GM11168 (cell line): ENCODE data around the gene ARNT2.
"Not testable (repeated sequence)": the region's sequence is repeated elsewhere in the genome, so short reads cannot be mapped to it uniquely, and the experiment has no call there.

Experiments
- in situ Hi-C: fragments of 300-500 bp; cut with MboI; formaldehyde crosslinking; loops from one replicate; pipeline ENCODE4 v1.12.0; 2022; ENCODE audit warnings: low sequenced_read_pairs; ENCODE audit not compliant: unreplicated experiment

The ARNT2 gene

DNA sequence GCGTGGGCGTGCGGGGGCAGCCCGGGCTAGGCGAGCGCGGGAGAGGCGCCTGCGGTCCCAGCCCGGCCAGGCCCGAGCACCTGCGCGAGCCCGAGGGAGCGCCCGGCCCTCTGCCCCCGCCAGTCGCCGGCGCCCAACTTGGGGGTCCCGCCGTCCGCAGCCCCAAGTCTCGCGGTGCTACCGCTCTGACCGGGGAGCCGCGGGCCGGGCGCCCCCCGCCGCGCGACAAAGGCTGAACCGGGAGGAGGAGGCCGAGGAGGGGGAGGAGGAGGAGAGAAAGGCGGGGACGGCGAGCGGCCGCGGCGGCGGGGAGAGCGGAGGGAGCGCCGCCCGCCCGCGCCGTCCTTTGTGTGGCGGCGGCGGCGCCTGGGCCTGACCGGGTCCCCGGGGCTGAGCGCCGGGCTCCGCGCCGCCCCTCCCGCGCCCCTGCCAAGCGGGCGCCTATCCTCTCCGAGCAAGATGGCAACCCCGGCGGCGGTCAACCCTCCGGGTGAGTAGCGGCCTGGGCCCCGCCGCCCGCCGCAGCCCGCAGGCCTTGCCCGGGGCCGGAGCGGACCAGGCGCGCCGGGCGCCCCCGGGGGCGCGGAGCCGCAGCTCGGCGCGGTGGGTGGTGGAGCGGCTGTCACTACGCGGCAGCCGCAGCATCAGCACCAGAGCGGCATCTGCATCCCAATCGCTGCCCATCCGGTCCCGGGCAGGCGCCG, at the start of gene ARNT2:
Gene ARNT2, plus strand, starts transcription at position 326 of the 704 bp plus-strand sequence. Its CDS starts 134 bp downstream, at position 460.
- in situ Hi-C loops = no loop called here

DNA sequence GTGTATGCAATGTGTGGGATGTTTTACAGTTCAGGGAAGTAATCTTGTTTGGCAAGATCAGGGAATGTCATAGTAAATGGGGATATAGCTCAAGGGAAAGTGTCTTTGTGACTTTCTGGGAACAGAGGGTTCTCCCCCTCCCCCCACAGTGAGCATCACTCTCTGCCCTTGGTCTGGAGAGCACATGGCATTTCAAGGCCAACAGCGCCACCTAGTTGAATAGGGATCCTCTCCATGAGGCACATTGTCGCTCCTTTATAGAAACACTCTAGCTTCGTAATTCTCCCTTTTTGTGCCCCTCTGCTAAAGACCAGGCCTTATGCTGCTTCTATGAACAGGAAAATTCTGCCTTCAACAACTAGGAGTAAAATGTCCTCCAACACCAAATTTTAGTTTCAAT, 37.1 kb upstream of the ARNT2 start:
- in situ Hi-C loops = no loop called here

DNA sequence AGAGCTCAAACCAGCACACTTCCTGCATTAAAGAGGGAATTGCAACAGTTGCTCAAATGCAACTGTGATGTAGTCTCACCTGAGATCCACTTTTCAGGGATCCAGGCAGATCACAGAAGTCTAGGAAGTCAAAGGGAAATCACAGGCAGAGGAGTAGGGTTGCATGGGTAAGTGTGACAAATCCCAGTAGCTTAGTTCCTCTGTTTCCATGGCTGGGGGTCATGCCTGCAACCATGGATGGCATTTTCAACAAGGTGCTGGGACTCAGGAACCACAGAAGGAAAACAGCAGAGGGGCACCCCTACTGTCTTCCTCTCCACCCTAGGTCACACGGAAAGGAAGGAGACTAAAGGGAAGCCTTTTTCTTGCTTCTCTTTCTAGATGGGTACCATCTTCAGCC, 36.5 kb upstream of the ARNT2 start:
- in situ Hi-C loops = no loop called here

DNA sequence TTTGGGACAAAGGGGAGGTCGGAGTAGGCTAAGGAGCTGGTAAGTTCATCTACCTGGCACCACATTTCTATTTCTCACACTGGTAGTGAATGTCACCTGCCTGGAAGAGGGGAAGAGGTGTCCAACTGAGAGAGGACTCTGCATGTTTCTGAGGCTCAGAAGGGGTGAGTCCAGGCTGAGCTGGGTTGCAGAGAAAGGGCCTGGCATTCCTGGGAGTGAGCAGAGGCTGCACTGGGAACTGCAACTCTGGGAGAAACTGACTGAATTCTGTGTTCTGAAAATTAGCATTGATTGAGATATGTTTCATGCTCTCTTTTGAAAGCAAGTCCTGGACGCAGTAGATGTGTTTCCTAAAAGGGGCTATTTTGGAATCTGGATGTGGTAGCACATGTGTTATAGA, 32.3 kb upstream of the ARNT2 start:
- in situ Hi-C loops = no loop called here

DNA sequence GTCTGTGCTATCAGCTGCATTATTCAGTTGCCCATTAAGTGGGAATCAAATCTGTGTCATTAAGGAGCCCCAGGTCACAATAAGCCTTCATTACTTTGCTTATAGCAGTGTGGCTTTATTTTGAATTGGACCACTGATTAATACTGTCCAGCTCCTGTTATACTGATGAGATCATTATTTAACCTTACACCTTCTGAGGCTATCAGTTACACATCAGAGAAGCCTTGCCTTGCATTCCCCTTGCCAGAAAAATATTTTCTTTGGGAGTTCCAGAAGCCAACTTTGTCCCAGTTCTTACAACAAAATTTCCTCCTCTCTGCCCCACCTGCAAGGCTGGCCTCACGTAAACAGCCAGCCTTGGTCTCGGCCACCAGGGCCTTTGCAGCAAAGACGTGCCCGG, 29.7 kb upstream of the ARNT2 start:
- in situ Hi-C loops = no loop called here

DNA sequence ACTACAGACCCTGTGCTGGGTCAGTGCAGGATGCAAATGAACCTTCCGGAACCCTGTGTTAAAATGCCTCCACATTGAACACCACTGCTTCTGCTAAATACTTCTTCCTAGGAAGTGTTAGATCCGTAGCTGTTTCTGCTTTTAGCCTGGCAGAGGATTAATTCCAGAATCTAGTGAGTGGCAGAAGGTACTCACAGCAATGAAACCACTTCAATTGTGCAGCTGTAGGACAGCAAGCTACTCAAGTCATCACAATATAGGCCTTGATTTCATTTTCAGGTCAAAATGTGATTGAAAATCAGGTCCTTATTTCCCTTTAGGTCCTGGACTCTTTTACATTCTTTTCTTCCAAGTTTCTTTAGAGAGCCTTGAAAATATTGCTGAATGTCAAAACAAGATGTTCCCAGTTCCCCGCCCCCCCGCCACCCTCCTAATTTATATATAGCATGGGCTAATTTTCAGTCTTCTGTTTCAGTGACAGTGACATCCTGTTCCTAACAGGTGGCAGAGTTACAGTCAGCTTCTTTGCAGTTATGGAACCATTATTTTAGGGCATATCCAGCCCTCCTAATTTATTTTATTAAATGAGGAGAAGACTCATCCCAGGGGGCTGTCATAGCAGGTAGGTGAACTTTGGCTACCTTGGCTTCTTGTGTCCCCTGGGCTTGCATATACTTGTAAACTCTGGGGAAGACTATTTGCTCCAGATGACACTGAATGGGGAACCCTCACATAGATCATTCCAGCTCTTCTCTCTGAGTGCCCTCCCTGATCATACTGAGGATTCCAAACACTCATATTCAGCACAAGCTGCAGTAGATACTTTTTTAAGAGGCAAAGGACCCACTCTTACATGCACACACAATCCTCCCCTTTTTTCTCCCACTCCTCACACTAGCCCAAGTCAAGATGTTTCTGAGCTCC, 28.0 kb upstream of the ARNT2 start:
- in situ Hi-C loops = no loop called here

DNA sequence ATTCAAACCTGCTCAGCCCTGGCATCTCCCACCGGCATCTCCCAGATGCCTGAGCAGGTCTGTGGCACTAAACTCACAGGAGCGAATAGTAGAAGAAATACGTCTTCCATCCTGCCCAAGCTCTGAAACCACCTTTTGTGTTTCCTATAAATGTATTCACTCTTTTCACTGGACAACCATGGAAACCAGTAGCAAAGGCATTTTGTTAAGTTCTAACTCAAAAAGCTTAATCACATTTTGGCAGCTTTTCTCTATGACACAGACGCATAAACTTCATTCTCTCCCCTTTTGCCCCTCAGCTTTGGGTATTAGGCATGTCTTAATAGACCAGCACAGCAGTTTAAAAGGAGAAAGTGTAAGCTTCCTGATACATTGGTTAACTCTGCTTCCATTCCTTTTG, 24.5 kb upstream of the ARNT2 start:
- in situ Hi-C loops = no loop called here

DNA sequence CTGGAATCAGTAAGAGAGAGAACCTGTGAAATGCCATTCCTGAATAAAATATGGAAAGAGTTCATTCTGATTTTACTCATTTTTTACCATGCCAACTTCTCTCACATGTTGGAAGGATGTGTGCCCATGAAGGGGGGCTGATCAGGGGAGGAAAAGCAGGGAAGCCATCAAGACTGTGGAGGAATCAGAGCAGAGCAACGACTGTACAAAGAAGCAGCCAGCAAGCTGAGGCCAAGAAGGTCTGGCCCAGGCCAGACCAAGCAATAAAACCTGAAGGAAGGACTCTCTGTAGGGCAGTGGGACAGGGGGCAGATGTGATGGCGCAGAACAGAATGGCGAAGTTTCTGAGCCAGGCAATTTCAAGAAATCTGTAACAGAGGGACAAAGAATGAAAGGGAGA, 24.0 kb upstream of the ARNT2 start:
- in situ Hi-C loops = no loop called here

DNA sequence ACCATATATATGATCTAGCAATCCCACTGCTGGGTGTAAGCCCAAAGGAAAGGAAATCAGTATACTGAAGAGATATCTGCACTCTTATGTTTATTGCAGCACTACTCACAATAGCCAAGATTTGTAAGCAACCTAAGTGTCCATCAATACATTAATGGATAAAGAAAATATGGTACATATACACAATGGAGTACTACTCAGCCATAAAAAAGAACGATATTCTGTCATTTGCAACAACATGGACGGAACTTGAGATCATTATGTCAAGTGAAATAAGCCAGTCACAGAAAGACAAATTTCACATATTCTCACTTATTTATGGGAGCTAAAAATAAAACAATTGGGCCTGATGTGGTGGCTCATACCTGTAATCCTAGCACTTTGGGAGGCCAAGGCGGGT, 21.9 kb upstream of the ARNT2 start:
- in situ Hi-C loops = no loop called here

DNA sequence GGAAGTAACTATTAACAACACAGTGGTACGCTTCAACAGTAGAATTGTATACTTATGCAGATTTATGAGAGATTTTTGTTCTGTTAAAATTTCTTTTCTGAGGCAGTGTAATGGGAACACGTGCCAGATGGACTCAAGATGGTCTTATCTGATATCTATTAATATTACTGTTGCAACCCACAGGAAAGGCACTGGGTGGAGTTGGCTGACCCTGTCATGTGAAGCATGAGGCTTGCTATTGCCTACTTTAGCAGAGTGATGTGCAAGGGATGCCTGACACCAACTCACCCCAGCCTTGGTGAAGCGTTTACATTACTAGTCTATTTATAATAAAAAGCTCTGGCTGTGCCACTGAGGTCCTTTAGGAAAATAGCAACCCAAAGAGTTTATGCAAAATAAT, 19.8 kb upstream of the ARNT2 start:
- in situ Hi-C loops = no loop called here

DNA sequence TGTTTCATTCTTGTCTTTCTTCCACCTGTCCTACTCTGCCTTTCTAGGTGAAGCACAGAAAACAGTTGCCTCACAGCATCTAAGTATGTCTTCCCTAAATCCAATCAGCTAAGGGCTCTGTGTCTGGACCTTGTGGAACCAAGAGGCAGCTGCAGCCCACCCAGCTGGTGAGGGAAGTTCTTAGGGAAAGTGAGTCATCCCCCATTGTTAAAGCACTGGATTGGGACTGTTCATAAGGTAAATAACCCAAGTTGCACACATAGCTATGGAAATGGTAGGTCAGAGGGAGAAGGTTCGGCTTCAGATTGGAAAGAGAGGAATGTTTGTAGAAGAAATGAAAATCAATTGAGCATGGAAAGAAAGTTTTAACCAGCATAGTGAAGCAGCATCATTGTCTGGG, 18.0 kb upstream of the ARNT2 start:
- in situ Hi-C loops = no loop called here

DNA sequence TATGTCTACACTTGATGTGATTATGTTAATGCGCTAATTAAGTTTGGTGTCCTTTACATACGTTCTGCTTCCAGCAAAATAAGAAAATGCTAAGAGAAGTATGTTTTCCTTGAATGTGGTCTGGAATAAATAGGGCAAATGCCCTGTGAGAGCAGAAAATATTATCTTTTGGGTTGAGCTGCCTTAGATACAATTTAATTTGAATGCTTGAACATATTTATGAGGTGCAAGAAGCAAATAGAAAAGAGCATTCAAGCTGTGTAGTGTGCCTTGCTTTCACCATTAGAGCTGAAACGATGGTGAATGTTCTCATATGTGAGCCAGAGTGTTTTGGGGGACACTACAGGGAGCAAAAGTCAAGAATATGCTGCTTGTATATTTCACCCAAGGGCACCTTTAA, 15.9 kb upstream of the ARNT2 start:
- in situ Hi-C loops = no loop called here

DNA sequence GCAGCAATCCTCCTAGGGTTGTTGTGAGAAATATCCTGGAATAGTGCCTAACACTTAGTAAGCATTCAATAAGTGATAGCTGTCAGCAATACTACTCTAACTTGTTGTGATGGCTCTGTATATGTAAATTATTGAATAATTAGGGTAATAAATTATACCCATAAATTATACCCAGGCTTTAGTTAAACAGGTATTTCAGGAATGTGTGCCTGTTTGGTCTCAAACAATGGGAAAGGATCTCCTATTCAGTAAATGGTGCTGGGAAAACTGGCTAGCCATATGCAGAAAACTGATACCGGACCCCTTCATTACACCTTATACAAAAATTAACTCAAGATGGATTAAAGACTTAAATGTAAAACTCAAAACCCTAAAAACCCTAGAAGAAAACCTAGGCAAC, 14.8 kb upstream of the ARNT2 start:
- in situ Hi-C loops = no loop called here

DNA sequence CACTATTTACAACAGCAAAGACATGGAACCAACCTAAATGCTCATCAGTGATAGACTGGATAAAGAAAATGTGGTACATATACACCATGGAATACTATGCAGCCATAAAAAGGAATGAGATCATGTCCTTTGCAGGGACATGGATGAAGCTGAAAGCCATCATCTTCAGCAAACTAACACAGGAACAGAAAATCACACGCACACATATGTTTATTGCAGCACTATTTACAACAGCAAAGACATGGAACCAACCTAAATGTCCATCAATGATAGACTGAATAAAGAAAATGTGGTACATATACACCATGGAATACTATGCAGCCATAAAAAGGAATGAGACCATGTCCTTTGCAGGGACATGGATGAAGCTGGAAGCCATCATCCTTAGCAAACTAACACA, 13.2 kb upstream of the ARNT2 start:
- in situ Hi-C loops = not testable (repeated sequence)

DNA sequence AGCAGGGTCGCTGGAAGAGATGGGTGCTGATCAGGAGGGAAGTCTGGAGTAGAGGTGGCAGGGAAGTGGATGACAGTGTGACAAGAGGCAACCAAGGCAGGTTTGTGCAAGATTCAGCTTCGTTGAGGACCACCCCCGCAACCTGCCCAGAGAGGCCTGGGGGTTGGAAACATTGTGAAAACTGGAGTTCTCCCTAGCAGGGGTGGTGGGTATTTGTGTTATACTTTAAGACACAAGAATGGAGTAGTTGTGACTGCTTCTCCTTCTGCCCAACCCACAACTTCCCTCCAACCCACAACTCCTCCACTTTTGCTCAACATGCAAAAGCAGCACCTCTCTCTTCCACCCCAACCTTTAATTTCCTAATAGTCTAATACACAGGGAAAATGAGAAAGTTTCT, 8.6 kb upstream of the ARNT2 start:
- in situ Hi-C loops = no loop called here

DNA sequence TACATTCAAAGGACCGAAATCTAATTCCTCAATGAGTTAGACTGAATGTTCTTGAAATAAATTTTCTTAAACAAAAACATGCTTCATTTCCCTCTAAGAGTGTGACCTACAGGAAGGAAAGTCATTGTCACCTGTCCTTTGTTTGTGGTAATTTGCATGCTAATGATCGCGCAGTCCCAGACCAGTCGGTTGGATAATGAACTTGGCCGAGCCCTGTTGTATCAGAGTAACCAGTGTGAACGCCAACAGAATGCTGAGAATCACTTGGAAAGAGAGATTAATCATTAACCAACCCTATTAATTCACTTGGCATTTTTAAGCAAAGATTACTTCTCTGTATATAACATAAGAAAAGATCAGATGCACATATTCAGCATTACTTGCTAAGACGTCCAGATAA, 8.1 kb upstream of the ARNT2 start:
- in situ Hi-C loops = no loop called here

DNA sequence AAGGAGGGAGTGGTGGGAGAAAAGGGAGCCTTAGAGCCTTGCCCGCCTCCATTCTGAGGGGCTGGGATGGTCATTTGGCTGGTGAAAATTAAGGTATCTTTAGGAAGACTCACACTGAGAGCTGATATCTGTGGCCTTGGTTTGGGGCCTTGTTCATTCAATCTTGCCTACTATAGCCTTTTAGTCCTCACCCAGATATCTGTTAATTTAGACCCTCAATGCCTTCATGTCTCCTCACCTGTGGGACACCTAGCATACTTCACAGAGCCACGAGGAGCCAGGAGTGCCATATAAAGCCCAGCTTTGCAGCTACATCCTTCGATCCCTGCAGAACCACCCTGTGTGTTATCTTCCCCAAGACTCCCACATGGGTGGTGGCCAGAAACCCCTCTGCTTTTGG, 4.7 kb upstream of the ARNT2 start:
- in situ Hi-C loops = no loop called here

DNA sequence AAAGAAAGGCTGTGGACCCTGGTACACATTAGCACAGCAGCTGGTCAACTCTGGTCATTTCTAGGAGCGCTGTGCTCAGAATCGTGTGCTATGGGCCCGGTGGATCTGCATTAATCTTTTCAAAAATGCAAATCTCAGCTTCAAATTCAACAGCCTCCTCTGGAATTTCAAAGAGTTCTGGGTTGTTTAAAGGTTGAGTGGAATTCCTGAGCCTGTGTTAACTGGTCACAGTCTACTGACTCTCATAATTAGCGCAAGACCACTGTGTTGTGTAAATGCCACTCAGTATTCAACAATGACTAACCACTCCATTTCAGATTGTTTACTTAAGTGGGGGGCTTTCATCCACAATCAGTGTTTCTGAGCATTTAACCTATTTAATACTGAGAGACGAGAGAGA, 2.7 kb upstream of the ARNT2 start:
- in situ Hi-C loops = no loop called here

DNA sequence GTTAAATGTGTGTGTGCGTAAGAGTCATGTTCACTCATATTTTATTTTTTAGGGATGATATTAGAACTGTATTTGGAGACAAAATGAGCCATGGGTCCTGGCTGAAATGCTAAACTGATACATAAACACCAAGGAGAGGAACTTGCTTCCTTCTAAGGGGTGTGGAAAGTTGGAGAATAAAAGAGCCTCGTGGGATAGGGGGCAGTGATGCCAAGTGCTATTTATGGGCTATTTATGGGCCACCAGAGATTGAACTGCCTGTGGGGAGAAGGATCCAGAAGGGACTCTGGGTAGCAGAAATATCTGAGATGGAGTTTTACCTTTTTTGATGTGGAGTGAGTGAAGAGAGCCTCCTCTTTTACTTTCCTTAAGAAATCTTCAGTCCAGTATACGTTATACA, 1.8 kb upstream of the ARNT2 start:
- in situ Hi-C loops = no loop called here

DNA sequence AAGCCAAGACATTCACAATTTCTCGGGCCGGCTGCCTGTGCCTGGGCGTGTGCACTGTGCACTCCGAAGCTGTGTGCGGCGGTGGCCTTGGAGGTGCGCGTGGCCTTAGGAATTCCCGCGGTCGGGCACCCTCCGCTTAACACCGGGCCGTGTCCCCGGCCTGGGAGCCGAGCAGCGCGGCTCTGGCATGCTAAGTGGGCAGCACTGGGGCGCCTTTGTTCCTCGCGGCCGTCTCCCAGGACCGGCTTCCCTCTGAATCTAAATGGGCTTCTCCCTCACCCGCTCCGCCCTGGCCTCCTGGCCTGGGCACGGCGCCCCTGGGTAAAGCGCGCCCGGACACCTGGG, 498 bp upstream of the ARNT2 start:
- in situ Hi-C loops = no loop called here

DNA sequence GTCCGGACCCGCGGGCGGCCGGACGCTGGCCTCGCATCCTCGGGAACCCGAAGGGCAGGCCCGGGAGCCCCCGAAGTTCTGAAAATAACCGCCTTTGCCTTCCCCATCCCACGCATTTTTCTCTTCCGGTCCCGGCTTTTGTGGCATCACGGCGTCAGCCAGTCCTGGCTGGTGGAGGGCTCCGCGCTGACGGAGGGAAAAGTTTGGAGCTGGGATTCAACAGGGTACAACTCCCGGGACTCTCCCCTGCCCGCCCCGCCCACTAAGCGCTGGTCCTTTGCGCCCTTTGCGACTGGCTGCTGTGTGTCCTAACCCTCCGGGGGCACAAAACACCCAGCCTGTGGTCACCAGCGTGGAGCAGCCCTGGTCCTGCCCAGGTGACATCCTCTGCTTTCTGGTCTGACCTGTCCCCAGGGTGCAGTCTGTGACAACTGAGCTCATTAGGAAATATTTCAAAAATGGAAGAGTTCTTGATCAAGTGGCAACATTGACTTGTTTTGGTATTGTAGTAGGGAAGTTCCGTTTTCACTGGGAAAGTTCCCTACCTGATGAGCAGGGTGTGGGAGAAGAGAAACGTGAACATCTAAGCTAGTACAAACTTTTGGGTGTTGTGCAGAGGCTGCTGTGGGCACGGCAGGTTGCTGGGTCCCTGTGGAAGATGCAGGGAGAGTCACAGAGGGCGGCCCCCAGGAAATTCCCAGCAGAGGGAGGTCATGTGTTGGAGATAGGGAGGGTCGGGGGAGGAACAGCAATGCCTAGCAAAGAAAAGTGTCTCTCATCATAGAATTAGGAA, 775 bp downstream of the ARNT2 start:
- in situ Hi-C loops = no loop called here
